IMR-90 (cell line): ENCODE data around the gene KRTAP12-4. TPM values are rescaled to one million over a fixed set of nuclear protein-coding genes. Genes with fewer than 3 reads are reported as not detected.

Source experiments
- ATAC-seq: fragments of 200-7000 bp; cut with Tn5 transposase; 2 replicates; pipeline ENCODE4 v1.9.1; 2020; ENCODE audit warnings: low read depth, mild to moderate bottlenecking, moderate library complexity
- BruUV-seq: library from RNA; stranded (reverse); fragments of 400-500 nt; replicated peaks from 2 replicates; lab custom pipeline; 2021; lab: Mats Ljungman, UMichigan
- CTCF ChIA-PET: fragments of 300-600 bp; formaldehyde crosslinking; extraction: SDS; loops from one replicate; lab custom pipeline; 2021; ENCODE audit warnings: antibody characterized with exemption; lab: Yijun Ruan, JAX
- POLR2A ChIA-PET: fragments of 300-600 bp; sonication (Branson Sonifier 250); formaldehyde crosslinking; loops from one replicate; lab custom pipeline; 2022; ENCODE audit warnings: antibody characterized with exemption; ENCODE audit not compliant: unreplicated experiment; lab: Charles Lee
- DNase-seq: peaks from one replicate; pipeline ENCODE4 v3.0.0; 2013
- H2AFZ ChIP-seq: replicated peaks from 2 replicates; pipeline ENCODE3; 2013; ENCODE audit warnings: low read length, mild to moderate bottlenecking; ENCODE audit not compliant: poor library complexity
- H2AK5ac ChIP-seq: 2 replicates; pipeline ENCODE4 v1.6.1; 2013; ENCODE audit warnings: low read depth, low read length, inconsistent platforms
- H2AK9ac ChIP-seq: replicated peaks from 2 replicates; pipeline ENCODE3; 2013; ENCODE audit warnings: mild to moderate bottlenecking, low read depth, low read length, moderate library complexity; ENCODE audit not compliant: poor library complexity
- H2BK120ac ChIP-seq: 2 replicates; pipeline ENCODE4 v1.6.1; 2013; ENCODE audit warnings: low read depth, low read length, inconsistent platforms
- H2BK15ac ChIP-seq: 3 replicates; pipeline ENCODE4 v1.6.1; 2013; ENCODE audit warnings: low read depth, low read length, inconsistent platforms
- H2BK20ac ChIP-seq: 2 replicates; pipeline ENCODE4 v1.6.1; 2013; ENCODE audit warnings: low read depth, mild to moderate bottlenecking, inconsistent platforms, low read length, moderate library complexity
- H2BK5ac ChIP-seq: 2 replicates; pipeline ENCODE4 v1.6.1; 2013; ENCODE audit warnings: mild to moderate bottlenecking, low read depth, low read length, inconsistent platforms; ENCODE audit not compliant: poor library complexity, severe bottlenecking
- H3K14ac ChIP-seq: replicated peaks from 2 replicates; pipeline ENCODE4 v1.6.1; 2013; ENCODE audit warnings: low read depth, low read length, inconsistent platforms
- H3K18ac ChIP-seq: 2 replicates; pipeline ENCODE4 v1.6.1; 2013; ENCODE audit warnings: low read depth, low read length, control low read depth
- H3K23ac ChIP-seq: 2 replicates; pipeline ENCODE4 v1.6.1; 2013; ENCODE audit warnings: low read depth, low read length, inconsistent platforms
- H3K27ac ChIP-seq: 2 replicates; pipeline ENCODE4 v1.5.1; 2013; ENCODE audit warnings: mild to moderate bottlenecking, control low read depth, low read length; ENCODE audit not compliant: insufficient read depth
- H3K27me3 ChIP-seq: 2 replicates; pipeline ENCODE4 v1.6.1; 2013; ENCODE audit warnings: low read length; ENCODE audit not compliant: control insufficient read depth, insufficient read depth
- H3K36me3 ChIP-seq: 2 replicates; pipeline ENCODE4 v1.6.1; 2013; ENCODE audit warnings: low read length, mixed read lengths; ENCODE audit not compliant: control insufficient read depth, insufficient read depth
- H3K4ac ChIP-seq: 2 replicates; pipeline ENCODE4 v1.6.1; 2013; ENCODE audit warnings: low read depth, low read length, inconsistent platforms
- H3K4me1 ChIP-seq: 2 replicates; pipeline ENCODE4 v1.6.1; 2013; ENCODE audit warnings: low read length, mixed read lengths; ENCODE audit not compliant: control insufficient read depth, insufficient read depth
- H3K4me2 ChIP-seq: 2 replicates; pipeline ENCODE4 v1.6.1; 2013; ENCODE audit warnings: low read depth, mild to moderate bottlenecking, control low read depth, low read length, moderate library complexity
- H3K4me3 ChIP-seq: 2 replicates; pipeline ENCODE4 v1.5.1; 2013; ENCODE audit warnings: low read depth, mild to moderate bottlenecking, control low read depth, low read length, moderate library complexity; ENCODE audit not compliant: insufficient read depth
- H3K56ac ChIP-seq: 2 replicates; pipeline ENCODE4 v1.6.1; 2013; ENCODE audit warnings: low read length, inconsistent platforms; ENCODE audit not compliant: insufficient read depth; ENCODE audit errors: extremely low read depth
- H3K79me1 ChIP-seq, 2 experiments: 2 replicates each; pipeline ENCODE4 v1.6.1; 2013; ENCODE audit warnings: low read length in 2 of 2, inconsistent platforms in 1 of 2, low read depth in 1 of 2
- H3K9ac ChIP-seq: 2 replicates; pipeline ENCODE4 v1.6.1; 2013; ENCODE audit warnings: low read depth, low read length, control low read depth
- H3K9me1 ChIP-seq: 2 replicates; pipeline ENCODE4 v1.6.1; 2013; ENCODE audit warnings: low read length, inconsistent platforms; ENCODE audit not compliant: insufficient read depth
- H3K9me3 ChIP-seq: 2 replicates; pipeline ENCODE4 v1.6.1; 2013; ENCODE audit warnings: low read length; ENCODE audit not compliant: control insufficient read depth, insufficient read depth
- H4K20me1 ChIP-seq: 2 replicates; pipeline ENCODE4 v1.6.1; 2013; ENCODE audit warnings: low read length, inconsistent platforms; ENCODE audit not compliant: insufficient read depth
- H4K5ac ChIP-seq: 2 replicates; pipeline ENCODE4 v1.6.1; 2013; ENCODE audit warnings: mild to moderate bottlenecking, low read depth, low read length, control low read depth
- H4K8ac ChIP-seq, 2 experiments: 2 replicates each; pipeline ENCODE4 v1.6.1; 2013; ENCODE audit warnings: low read depth in 2 of 2, low read length in 2 of 2, control low read depth in 1 of 2, inconsistent platforms in 1 of 2
- H4K91ac ChIP-seq: 2 replicates; pipeline ENCODE4 v1.6.1; 2013; ENCODE audit warnings: low read depth, low read length, inconsistent platforms; ENCODE audit not compliant: insufficient read depth
- CHD1 ChIP-seq: IDR thresholded peaks from 2 replicates; pipeline ENCODE4 v1.6.1; 2012; ENCODE audit warnings: low read depth, low read length, improper control_type of control experiment
- MAFK ChIP-seq: IDR thresholded peaks from 2 replicates; pipeline ENCODE4 v1.6.1; 2012; ENCODE audit warnings: low read depth, low read length, improper control_type of control experiment
- SMC3 ChIP-seq: fragments of 150-350 bp; IDR thresholded peaks from 2 replicates; pipeline ENCODE4 v1.6.1; 2016; ENCODE audit warnings: low read depth, mild to moderate bottlenecking, antibody characterized with exemption, low read length, moderate library complexity
- WGBS, 2 experiments: methylation state at CpG; one replicate each; pipeline versions ENCODE4 v1.1.5 to v1.1.7; 2013; ENCODE audit warnings: missing lambda C conversion rate in 2 of 2; ENCODE audit not compliant: insufficient read length in 1 of 2; ENCODE audit errors: extremely low coverage in 2 of 2; 5-methylcytosine and 5-hydroxymethylcytosine counted together
- dilution Hi-C: fragments of 300-500 bp; cut with HindIII; formaldehyde crosslinking; loops from one replicate; pipeline ENCODE4 v1.14.3; 2018; ENCODE audit warnings: low sequenced_read_pairs; ENCODE audit not compliant: unreplicated experiment
- in situ Hi-C: fragments of 300-500 bp; cut with MboI; formaldehyde crosslinking; loops from 3 replicates; pipeline ENCODE4 v1.14.3; 2019; ENCODE audit warnings: low sequenced_read_pairs, inconsistent platforms, mixed read lengths
- intact Hi-C: fragments of 100-400 bp; cut with micrococcal nuclease; formaldehyde crosslinking; loops from 2 replicates; pipeline ENCODE4 v1.10.0; 2022
- polyA plus RNA-seq, 3 experiments: library from polyadenylated mRNA; depleted of rRNA; stranded (reverse); fragments of >200 nt; gene quantifications; 2 replicates each; pipeline ENCODE4 v1.2.3, GENCODE V29; 2012; ENCODE audit warnings: low replicate concordance in 1 of 3
- total RNA-seq: library from RNA; depleted of rRNA; stranded (reverse); fragments of >200 nt; gene quantifications from 2 replicates; pipeline ENCODE4 v1.2.3, GENCODE V29; 2012

Gene KRTAP12-4
- total and polyA plus RNA-seq, 2 of the 4 experiments (the other 2 are of a cell fraction): not detected

DNA sequence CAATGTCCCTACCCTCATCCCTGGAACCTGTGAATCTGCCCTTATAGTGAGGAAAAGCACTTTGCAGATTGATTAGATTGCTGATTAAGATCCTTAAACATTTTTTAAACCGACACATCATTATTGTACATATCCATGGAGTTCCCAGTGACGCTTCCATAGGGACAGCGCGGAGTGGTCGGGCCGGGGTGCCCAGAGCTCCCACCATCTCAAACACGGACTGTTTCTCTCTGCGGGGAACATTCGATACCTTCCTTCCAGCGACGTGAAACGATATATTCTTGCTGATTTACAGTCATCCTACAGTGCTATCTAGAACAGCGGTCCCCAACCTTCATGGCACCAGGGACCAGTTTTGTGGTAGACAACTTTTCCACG lies 46.6 kb upstream of the KRTAP12-4 start:
- no TSS peak for BruUV-seq
- Histone ChIP-seq H2AK9ac (no peak overlapping the region), H2AK5ac (no peak overlapping the region), H3K4ac (no peak overlapping the region), H4K91ac (no peak overlapping the region), H2BK15ac (no peak overlapping the region), H3K56ac (no peak overlapping the region), H3K23ac (no peak overlapping the region), H3K4me3 (no peak overlapping the region), H3K9ac (no peak overlapping the region), H3K4me1 (no peaks in the 10 kb centered on the region), H3K79me1 (no peaks in the 10 kb centered on the region), H3K18ac (no peak overlapping the region), H3K14ac (no peak overlapping the region), H3K9me3 (peaks cover 1% of the 10 kb centered on the region; the same call in 1 of the 2 replicates), H2BK120ac (no peak overlapping the region), H3K36me3 (no peaks in the 10 kb centered on the region), H3K27me3 (peaks cover 70% of the 10 kb centered on the region), H3K4me2 (no peak overlapping the region), H4K20me1 (no peaks in the 10 kb centered on the region), H4K8ac (no peak overlapping the region), H3K27ac (no peak overlapping the region), H4K5ac (no peak overlapping the region), H2BK20ac (no peak overlapping the region), H2BK5ac (no peak overlapping the region), H2AFZ (no peak overlapping the region), H3K9me1 (no peaks in the 10 kb centered on the region)
- no peak for ATAC-seq
- ChIA-PET POLR2A (no interaction called here), CTCF (interaction anchor here (0.6 kb wide), 1 partner anchor 9 kb away, joined by 5 read pairs; no protein-coding TSS in a partner anchor)
- WGBS, 2 experiments: 82% methylated on average over 6 of the region's 14 CpGs; no CpG with 5 or more reads in 1 of the 2 experiments
- intact Hi-C loops: no loop called here
- dilution Hi-C loops: no loop called here
- no peak for DNase-seq
- TF ChIP-seq SMC3: no peak
- no peak for TF ChIP-seq CHD1
- no peak for TF ChIP-seq MAFK
- in situ Hi-C loops: no loop called here
